ENCODE measurements around the gene CUL1.

GRCh38 chr7:148700661-148701064, 2.0 kb downstream of the CUL1 start:
- no peak for TF ChIP-seq CTCF (IDR thresholded peaks at IDR 0.05; ENCODE audit: borderline replicate concordance, extremely low read depth, low read length, poor library complexity, severe bottlenecking)
- no peak for TF ChIP-seq EZH2 (IDR thresholded peaks at IDR 0.05; ENCODE audit: borderline replicate concordance, low read depth, low read length, severe bottlenecking)

All from DND-41 (cell line).